Lower lobe of right lung (tissue), 2 donors: Measurements from ENCODE around the gene CD27. TPM values are rescaled to one million over a fixed set of nuclear protein-coding genes. Genes with fewer than 3 reads are reported as not detected.
"Not testable (repeated sequence)": the region's sequence is repeated elsewhere in the genome, so short reads cannot be mapped to it uniquely, and the experiment has no call there.

Experiments
- ATAC-seq, 2 donors: fragments of 200-7000 bp; cut with Tn5 transposase; one replicate each; pipeline ENCODE4 v1.9.1; 2020 to 2022; ENCODE audit warnings: mild to moderate bottlenecking in 2 of 2, moderate library complexity in 2 of 2
- DNase-seq: peaks from one replicate; pipeline ENCODE4 v3.0.0-alpha.2; 2020
- H3K27ac ChIP-seq: fragments of 200-600 bp; one replicate; pipeline ENCODE4 v1.8.0; 2022
- H3K27me3 ChIP-seq: fragments of 200-600 bp; one replicate; pipeline ENCODE4 v1.8.0; 2022; ENCODE audit warnings: low read depth
- H3K36me3 ChIP-seq: fragments of 200-600 bp; one replicate; pipeline ENCODE4 v1.8.0; 2022; ENCODE audit warnings: mild to moderate bottlenecking
- H3K4me1 ChIP-seq: fragments of 200-600 bp; one replicate; pipeline ENCODE4 v1.8.0; 2022
- H3K4me3 ChIP-seq: fragments of 200-600 bp; one replicate; pipeline ENCODE4 v1.8.0; 2022; ENCODE audit warnings: mild to moderate bottlenecking
- H3K9me3 ChIP-seq: fragments of 200-600 bp; one replicate; pipeline ENCODE4 v1.8.0; 2022
- intact Hi-C: fragments of 100-400 bp; cut with DNase I; formaldehyde crosslinking; loops from one replicate; pipeline ENCODE4 v1.11.0; 2022
- total RNA-seq: library from RNA; stranded (reverse); fragmentation: NEBNext Ultra II Directional; extraction: Animal tissue kit (Norgen Biotek cat#: 25700); gene quantifications from one replicate; pipeline ENCODE4 v1.2.1, GENCODE V29; 2021
- TF ChIP-seq, protein P1 (sequence below): fragments of 200-600 bp; IDR thresholded peaks from one replicate; pipeline ENCODE4 v1.8.0; 2022; ENCODE audit warnings: antibody characterized with exemption, mild to moderate bottlenecking
- donor health status: DM: no; HTN: yes; CAD: no; lungs with severe emphysema.

CD27 gene
- total RNA-seq, 1 donor from 2014 or later: 2.3 TPM

DNA sequence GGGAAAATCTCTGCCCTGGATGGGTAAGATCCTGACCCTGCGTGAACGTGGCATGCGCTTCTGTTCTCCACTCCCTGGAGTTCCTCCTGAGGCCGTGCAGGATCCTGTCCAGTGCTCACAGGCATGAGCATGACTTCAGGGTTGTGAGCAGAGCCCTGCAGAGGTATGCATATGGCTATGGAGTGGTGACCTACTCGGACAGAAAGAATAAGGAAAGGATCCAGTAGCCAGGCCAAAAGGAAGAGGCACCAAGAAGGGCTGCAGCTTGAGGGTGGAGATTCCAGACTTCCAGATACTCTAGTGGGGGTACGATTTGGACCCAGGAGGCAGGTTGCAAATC, 20.8 kb upstream of the CD27 start:
- ATAC-seq (peak; percentile 22 to 35), DNase-seq (no peak)
- Histone ChIP-seq H3K4me1 (peaks cover 10% of the 10 kb centered on the region), H3K27me3 (no peaks in the 10 kb centered on the region), H3K9me3 (no peaks in the 10 kb centered on the region), H3K36me3 (no peaks in the 10 kb centered on the region), H3K27ac (no peak overlapping the region), H3K4me3 (no peak overlapping the region)
- TF ChIP-seq, protein P1, sequence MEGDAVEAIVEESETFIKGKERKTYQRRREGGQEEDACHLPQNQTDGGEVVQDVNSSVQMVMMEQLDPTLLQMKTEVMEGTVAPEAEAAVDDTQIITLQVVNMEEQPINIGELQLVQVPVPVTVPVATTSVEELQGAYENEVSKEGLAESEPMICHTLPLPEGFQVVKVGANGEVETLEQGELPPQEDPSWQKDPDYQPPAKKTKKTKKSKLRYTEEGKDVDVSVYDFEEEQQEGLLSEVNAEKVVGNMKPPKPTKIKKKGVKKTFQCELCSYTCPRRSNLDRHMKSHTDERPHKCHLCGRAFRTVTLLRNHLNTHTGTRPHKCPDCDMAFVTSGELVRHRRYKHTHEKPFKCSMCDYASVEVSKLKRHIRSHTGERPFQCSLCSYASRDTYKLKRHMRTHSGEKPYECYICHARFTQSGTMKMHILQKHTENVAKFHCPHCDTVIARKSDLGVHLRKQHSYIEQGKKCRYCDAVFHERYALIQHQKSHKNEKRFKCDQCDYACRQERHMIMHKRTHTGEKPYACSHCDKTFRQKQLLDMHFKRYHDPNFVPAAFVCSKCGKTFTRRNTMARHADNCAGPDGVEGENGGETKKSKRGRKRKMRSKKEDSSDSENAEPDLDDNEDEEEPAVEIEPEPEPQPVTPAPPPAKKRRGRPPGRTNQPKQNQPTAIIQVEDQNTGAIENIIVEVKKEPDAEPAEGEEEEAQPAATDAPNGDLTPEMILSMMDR: no peak
- intact Hi-C loops: no loop called here

DNA sequence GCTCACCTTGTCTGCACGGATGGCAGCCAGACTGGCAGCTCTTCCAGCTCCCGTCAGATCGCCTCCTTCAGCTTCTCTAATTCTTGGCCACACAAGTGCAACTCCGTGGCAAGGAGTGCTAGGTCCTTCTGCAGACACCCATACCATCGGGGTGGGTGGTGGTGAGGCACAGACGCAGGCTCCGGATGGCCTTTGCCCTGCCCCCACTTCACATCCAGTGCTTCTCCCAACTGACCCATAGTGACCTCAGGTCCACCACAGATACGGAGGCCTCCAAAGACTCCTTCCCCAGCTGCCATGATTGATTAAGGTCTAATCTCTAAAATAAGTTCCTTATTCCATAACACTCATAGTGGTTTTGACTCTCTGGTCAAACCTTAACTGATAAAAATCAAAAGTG, 19.9 kb upstream of the CD27 start:
- H3K9me3 ChIP-seq: no peaks in the 10 kb centered on the region
- TF ChIP-seq, protein P1: no peak
- DNase-seq: no peak
- no peak overlapping the region for H3K27ac ChIP-seq
- H3K36me3 ChIP-seq: no peaks in the 10 kb centered on the region
- H3K4me1 ChIP-seq: peaks cover 11% of the 10 kb centered on the region
- H3K4me3 ChIP-seq: no peak overlapping the region
- no peaks in the 10 kb centered on the region for H3K27me3 ChIP-seq
- ATAC-seq: no peak
- intact Hi-C loops: no loop called here

DNA sequence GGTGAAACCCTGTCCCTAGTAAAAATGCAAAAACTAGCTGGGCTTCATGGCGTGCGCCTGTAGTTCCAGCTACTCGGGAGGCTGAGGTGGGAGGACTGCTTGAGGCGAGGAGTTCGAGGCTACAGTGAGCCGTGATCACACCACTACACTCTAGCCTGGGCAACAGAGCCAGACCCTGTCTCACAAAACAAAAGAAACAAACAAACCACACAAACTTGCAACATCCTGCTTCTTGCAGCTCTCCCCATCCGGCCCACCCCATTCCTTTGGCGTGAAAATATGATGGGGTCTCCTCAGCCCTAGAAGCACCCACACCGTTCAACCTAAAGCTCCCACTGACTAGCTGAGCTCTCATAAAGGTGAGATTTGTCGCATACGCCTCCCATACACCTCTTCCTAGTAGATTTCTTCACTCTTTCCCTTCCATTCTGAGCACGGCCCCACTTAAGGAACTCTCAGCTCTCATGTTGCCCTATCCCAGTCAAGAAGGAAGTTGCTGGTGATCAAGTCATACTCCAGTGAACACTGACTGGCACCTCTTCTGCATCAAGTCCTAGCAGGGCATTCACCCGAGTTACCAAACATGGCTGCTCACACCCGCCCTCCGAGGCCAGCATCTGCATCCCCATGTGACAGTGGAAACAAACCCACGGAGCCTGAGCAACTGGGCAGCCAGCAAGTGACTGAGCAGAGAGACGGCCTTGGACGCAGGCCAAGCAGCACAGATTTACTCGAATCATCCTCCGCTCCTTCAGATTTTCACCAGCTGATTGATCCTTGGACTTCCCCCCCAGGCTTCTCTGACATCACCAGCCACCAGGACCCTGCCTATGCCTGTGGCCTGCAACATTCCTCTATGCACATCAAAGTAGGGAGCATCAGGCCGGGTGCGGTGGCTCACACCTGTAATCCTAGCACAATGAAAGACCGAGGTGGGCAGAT, 18.9 kb upstream of the CD27 start:
- Histone ChIP-seq H3K4me3 (no peak overlapping the region), H3K27ac (no peak overlapping the region), H3K27me3 (no peaks in the 10 kb centered on the region), H3K36me3 (no peaks in the 10 kb centered on the region), H3K4me1 (peaks cover 15% of the 10 kb centered on the region), H3K9me3 (no peaks in the 10 kb centered on the region)
- TF ChIP-seq, protein P1: no peak
- DNase-seq (no peak), ATAC-seq (no peak)
- intact Hi-C loops: no loop called here

DNA sequence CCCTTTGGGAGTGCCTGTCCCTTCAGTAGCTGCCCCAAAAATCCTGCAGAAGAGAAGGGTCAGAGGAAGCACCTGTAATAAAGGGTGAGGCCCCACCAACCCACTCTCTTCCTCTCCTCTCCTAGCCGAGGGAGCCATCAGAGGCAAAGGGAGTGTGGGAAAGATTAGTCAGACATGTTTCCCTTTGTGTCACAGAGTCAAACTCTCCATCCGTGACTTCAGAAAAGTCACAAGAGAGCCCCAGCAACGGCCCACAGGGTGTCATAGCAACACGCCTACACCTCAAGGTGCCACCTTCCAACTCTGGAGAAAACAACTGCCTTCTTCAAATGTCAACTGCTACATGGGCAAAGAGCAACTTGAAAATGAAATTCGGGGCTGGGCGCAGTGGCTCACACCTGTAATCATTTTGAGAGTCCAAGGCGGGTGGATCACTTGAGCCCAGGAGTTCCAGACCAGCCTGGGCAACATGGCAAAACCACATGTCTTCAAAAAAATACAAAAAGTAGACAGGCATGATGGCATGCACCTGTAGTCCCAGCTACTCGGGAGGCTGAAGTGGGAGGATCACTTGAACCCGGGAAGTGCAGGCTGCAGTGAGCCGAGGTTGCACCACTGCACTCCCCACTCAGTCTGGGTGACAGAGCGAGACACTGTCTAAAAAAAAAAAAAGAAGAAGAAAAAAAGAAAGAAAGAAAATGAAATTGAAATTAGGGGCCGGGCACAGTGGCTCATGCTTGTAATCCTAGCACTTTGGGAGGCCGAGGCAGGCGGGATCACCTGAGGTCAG, 17.7 kb upstream of the CD27 start:
- no peak overlapping the region for H3K4me3 ChIP-seq
- ATAC-seq: no peak
- no peaks in the 10 kb centered on the region for H3K27me3 ChIP-seq
- no peaks in the 10 kb centered on the region for H3K9me3 ChIP-seq
- no peak for DNase-seq
- intact Hi-C loops: no loop called here
- no peak overlapping the region for H3K27ac ChIP-seq
- TF ChIP-seq, protein P1: no peak
- H3K36me3 ChIP-seq: no peaks in the 10 kb centered on the region
- H3K4me1 ChIP-seq: peaks cover 18% of the 10 kb centered on the region

DNA sequence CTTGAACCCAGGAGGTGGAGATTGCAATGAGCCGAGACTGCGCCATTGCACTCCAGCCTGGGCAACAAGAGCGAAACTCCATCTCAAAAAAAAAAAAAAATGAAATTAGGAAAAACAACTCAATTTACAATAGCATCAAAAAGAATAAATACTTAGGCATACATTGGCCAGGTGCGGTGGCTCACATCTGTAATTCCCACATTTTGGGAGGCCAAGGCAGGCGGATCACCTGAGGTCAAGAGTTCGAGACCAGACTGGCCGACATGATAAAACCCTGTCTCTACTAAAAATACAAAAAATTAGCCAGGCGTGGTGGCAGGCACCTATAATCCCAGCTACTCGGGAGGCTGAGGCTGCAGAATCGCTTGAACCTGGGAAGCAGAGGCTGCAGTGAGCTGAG, 17.0 kb upstream of the CD27 start:
- H3K9me3 ChIP-seq, H3K4me3 ChIP-seq, H3K27ac ChIP-seq, DNase-seq, ATAC-seq, intact Hi-C loops, H3K27me3 ChIP-seq, H3K36me3 ChIP-seq: not testable (repeated sequence)
- peaks cover 18% of the 10 kb centered on the region for H3K4me1 ChIP-seq

DNA sequence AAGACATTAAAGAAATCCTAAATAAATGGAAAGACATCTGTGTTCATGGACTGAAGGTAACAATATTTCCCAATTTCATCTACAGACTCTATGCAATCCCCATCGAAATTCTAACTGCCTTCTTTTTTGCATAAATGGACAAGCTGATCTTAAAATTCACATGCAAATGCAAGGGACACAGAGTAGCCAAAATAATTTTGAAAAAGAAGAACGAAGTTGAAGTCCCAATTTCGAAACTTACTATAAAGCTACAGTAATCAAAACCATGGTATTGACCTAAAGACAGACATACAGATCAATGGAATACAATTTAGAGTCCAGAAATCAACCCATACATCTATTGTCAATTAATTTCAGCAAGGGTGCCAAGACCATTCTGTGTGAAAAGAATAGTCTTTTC, 16.4 kb upstream of the CD27 start:
- TF ChIP-seq, protein P1: no peak
- no peak for ATAC-seq
- DNase-seq: no peak
- H3K27me3 ChIP-seq: no peaks in the 10 kb centered on the region
- no peak overlapping the region for H3K27ac ChIP-seq
- H3K4me3 ChIP-seq: no peak overlapping the region
- intact Hi-C loops: no loop called here
- no peaks in the 10 kb centered on the region for H3K36me3 ChIP-seq
- H3K9me3 ChIP-seq: no peaks in the 10 kb centered on the region
- H3K4me1 ChIP-seq: peaks cover 18% of the 10 kb centered on the region
